ENCODE results near the gene IGSF9.

IGSF9 gene, protein sequence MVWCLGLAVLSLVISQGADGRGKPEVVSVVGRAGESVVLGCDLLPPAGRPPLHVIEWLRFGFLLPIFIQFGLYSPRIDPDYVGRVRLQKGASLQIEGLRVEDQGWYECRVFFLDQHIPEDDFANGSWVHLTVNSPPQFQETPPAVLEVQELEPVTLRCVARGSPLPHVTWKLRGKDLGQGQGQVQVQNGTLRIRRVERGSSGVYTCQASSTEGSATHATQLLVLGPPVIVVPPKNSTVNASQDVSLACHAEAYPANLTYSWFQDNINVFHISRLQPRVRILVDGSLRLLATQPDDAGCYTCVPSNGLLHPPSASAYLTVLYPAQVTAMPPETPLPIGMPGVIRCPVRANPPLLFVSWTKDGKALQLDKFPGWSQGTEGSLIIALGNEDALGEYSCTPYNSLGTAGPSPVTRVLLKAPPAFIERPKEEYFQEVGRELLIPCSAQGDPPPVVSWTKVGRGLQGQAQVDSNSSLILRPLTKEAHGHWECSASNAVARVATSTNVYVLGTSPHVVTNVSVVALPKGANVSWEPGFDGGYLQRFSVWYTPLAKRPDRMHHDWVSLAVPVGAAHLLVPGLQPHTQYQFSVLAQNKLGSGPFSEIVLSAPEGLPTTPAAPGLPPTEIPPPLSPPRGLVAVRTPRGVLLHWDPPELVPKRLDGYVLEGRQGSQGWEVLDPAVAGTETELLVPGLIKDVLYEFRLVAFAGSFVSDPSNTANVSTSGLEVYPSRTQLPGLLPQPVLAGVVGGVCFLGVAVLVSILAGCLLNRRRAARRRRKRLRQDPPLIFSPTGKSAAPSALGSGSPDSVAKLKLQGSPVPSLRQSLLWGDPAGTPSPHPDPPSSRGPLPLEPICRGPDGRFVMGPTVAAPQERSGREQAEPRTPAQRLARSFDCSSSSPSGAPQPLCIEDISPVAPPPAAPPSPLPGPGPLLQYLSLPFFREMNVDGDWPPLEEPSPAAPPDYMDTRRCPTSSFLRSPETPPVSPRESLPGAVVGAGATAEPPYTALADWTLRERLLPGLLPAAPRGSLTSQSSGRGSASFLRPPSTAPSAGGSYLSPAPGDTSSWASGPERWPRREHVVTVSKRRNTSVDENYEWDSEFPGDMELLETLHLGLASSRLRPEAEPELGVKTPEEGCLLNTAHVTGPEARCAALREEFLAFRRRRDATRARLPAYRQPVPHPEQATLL

DNA sequence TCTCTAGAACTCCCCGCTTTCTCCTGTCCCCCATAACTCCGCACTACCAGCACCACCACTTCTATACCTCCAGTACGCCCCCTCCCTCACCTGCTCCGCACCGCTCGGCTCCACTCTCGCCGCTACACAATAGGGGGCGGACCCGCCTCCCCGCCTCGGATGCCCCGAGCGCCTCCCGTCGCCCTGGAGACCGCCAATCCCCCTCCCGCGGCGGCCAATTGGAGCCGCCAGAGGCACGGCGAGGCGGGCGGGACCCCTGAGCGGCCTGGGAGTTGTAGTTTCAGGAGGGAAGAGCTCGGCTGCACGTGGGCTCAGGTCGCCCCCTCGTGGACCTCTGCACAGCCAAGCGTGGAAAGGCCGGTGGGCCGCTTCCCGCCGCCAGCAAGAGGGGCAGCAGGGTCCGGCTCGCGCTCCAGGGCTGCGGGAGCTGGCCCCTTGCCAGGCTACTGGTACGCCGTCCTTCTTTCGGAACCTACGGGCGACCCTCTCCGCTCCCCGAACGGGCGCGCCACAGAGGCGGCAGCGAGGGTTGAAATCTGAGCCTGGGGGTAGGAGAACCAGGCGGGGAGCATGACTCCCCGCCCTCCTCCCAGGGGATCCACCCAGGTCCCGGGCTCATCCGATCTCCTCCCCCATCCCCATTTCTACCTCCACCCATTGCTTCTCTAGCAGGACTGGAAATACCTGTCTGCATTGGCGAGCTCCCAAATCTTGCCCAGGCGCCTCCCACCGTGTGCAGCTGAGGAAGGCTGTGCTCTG is at the start of gene IGSF9:
TSS of gene IGSF9 (minus strand) at position 131 of the 759 bp plus-strand sequence. CDS start 2,159 bp downstream, outside the sequence.
- peak; percentile 73 for DNase-seq (ENCODE audit: low spot score)

DNA sequence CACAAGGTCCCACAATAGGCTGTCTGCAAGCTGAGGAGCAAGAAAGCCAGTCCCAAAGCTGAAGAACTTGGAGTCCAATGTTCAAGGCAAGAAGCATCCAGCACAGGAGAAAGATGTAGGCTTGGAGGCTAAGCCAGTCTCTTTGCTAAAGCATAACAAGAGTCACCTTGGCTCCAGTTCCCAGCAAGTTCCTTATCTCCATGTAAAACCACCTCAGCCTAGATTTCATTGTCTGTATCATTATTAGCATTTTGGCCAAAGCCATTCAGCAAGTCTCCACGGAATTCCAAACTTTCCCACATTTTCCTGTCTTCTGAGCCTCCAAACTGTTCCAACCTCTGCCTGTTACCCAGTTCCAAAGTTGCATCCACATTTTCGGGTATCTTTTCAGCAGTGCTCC is 49.5 kb upstream of the IGSF9 start:
- DNase-seq (ENCODE audit: low spot score), result no peak

DNA sequence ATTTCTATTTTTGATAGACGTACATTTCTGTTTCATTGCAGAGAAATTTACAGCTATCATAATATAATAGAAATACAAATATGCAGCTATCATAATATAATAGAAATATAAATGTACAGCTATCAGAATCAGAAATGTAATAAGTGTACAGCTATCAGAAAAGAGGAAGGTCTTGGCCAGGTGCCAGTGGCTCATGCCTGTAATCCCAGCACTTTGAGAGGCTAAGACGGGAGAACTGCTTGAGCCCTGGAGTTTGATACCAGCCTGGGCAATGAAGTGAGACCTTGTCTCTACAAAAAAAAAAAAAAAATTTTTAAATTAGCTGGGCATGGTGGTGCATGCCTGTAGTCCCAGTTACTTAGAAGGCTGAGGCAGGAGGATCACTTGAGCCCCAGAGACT is 48.5 kb upstream of the IGSF9 start:
- no peak for DNase-seq (ENCODE audit: low spot score)

DNA sequence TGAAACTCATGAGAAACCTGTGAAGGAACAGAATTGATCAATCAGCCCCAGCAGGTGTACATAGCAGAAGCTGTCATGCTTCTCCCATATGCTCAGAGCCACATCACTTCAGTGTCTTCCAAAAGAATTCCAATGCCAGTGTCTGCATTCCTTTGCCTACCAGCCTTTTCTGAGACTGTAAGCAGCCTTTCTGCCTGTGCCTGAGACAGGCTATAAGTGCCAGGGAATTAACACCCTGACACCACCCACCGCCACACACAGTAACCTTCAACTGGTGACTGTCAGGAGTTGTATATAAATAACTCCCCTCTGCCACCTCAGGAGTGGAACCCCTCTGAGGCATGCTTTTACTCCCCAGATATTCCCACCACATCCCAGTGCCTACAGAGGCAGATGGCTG is 46.7 kb upstream of the IGSF9 start:
- no peak for DNase-seq (ENCODE audit: low spot score)

DNA sequence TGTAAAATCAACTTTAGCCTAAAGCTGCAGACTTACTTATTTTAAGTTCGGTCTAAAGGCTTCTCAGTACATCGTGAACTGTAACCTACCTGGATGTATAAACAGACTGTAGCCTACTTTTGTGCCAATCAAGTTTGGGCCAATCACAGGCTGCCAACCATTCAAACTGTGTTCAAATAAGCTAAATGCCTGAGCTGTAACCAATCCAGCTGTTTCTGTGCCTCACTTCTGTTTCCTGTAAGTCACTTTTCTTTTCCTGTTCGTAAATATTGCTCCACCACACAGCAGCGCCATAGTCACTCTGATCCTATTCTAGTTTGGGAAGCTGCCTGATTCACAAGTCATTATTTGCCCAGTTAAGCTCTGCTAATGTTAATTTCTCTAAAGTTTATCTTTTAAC is 46.1 kb upstream of the IGSF9 start:
- no peak for DNase-seq (ENCODE audit: low spot score)

DNA sequence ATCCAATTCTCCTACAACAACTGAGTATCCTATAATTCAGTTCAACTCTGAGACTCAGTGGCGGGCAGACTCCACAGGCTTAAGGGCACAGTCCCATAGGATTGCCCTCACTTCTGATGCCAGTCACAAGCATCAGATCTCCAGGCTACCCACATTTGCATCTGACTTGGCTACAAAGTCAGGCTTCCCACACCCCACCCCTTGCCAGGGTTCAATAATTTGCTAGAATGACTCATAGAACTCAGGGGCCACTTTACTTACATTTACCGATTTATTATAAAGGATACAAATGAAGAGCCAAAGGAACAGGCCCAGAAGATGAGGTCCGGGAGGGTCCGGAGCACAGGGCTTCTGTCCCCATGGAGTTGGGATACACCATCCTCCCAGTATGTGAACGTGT is 44.6 kb upstream of the IGSF9 start:
- no peak for DNase-seq (ENCODE audit: low spot score)

DNA sequence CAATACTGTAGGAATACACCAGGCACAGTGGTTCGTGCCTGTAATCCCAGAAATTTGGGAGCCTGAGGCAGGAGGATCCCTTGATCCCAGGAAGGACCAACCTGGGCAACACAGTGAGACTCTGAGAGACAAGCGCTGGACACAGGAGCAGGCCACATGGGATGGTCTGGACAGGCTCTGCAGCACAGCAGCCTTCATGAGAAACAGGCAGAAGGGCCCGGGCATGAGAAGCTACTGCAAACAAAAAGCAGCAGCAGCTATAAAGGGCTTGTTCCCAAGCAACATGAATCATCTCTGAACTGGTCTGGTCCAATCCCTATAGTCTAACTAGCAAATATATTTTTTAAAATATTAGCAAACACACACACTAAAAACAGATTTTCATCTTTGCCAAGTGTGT is 44.2 kb upstream of the IGSF9 start:
- DNase-seq (ENCODE audit: low spot score), result no peak

DNA sequence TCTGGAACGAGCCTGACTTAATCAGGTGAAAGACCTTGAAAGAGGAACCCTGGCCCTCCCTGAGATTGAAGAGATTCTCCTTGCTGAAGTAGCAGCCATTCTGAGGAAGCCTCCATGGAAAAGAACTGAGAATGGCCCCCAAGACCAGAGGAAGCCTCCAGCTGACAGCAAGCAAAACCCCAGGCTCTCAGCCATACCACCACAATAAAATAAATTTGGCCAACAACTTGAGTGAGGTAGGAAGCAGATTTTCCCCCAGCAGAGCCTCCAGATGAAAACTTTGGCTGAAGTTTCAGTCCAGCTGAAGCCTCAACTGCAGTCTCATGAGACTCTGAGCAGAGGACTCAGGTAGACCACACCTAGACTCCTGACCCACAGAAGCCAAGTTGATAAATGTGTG is 42.6 kb upstream of the IGSF9 start:
- DNase-seq (ENCODE audit: low spot score), result no peak

DNA sequence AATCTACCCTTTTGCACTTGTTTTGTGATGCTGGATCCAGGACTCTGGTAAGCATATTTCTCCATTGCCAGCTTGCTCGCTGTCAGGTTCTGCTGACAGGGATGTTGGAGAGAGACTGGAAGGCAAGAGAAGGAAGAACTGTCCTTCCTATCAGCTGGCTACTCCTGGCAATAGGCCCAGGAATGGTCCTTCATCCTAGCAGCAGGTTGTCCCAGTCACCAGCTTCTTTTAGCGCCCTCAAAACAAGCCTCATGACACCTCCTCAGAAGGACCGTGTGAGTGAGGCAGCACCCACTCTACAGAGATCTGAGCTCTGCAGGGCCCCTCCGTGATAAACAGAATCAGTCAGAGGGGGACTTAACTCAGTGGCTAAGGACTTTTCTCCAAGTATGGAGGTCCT is 41.8 kb upstream of the IGSF9 start:
- no peak for DNase-seq (ENCODE audit: low spot score)

DNA sequence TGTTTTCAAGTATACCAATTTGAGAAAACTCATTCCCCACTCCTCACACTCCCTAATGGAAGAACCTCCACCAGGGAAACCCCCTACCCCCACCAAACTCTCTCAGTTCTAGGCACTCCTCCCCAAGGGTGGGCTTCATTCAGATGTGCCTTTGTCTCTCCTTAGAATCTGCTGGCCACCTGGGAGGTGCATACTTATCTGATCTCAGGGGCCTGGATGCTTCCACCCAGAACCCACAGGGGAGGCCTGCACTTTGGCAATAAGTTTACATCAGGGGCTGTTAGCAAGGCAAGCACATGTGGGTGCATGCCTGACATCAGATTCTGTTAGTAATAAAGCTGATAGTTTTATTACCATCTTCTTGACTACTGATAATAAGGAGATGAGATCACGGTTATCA is 41.1 kb upstream of the IGSF9 start:
- no peak for DNase-seq (ENCODE audit: low spot score)

DNA sequence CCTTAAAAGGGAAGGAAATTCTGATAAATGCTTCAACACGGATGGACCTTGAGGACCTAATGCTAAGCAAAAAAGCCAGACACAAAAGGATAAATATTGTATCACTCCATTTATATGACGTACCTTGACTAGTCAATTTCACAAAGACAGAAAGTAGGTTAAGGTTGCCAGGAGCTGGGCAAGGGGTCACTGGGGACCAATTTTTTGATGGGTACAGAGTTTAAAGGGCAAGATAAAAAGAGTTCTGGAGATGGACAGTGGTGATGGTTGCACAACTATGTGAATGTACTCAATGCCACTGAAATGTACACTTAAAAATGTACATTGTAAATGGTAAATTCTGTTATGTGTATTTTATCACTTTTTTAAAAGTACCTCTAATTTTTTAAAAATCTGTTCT is 40.7 kb upstream of the IGSF9 start:
- no peak for DNase-seq (ENCODE audit: low spot score)

DNA sequence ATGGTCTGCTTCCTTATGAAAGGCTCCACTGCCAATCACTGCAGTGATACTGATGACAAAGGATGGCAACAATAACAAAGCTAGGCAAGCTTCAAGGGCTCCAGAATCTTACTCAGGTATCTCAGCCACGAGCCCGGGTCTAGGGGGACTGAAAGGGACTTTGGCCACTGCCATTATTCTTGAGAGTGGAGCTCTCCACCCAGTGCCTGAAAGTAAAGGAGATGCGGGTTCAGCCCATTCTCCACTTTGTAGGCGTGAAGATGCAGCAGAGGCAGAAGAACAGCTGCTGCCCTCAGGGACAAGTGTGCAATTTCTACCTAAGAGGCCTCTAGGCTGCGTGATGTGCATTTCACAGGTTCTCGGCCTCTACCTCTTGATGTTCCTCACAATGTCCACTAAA is 40.1 kb upstream of the IGSF9 start:
- DNase-seq (ENCODE audit: low spot score), result no peak

DNA sequence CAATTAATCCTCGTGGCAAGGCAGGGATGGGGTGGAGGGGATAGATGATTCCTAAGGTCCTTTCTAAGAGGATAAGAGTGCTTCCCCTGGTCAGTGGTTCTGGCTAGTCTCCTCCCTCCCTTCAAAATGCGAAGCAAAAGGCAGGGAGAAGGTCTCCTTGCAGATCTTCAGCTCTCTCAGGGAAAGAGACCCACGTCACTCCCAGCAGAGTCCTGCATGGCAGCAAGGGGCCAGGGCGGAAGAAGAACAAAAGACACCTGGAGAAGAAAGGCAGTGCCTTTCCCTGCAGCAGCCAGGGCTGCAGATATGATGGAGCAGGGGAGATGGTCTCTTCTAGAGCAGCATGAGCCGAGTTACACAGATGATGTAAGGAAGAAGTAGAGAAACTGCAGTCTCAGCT is 38.3 kb upstream of the IGSF9 start:
- no peak for DNase-seq (ENCODE audit: low spot score)

DNA sequence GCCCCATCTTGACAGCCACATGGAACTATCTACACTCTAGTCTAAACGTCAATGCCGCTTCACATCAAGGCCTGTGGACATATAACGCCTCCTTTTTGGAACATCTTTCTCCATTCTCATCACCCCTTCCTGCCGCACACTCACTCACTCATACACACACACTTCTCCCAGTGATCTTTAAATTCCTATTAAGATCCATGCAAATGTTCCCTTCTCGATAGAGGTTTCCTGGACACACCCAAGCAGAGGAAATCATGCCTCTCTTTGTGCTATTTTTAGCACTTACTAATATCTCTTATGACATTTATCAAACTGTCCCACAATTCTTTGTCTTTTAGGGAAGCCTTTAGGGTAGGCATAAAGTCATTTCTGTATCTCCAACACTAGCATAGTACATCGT is 36.9 kb upstream of the IGSF9 start:
- DNase-seq (ENCODE audit: low spot score), result no peak

DNA sequence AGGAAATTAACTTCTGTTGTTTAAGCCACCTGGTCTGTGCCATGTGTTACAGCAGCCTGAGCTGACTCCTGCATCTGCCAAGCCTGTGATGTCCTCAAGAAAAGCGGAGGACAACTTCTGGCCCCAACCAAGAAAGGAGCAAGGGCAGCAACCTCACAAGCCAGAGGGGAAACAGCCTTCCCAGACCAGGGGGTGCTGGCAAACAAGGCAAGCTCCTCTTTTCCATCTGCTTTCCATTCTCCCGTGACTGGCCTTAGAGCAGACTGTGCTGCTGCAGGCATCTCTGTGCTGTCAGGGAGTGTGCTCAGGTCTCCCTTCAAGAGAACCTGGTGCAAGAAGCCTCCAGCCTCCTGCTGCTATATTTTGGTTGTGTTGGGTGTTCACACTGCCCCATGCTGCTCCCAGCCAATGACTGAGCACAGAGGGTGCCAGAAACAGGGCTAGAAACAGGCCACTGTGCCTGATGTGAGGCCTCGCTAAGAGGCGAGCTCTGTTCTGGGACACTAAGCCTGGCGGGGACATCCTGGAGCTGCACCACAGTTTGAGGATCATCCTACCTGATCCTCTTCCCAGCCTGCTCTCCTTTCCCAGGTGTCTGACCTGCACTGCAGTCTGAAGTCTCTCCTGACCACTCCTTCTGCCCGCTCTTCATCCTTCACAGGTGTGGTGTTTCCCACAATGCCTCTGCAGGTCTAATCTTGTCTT is 36.1 kb upstream of the IGSF9 start:
- DNase-seq (ENCODE audit: low spot score), result no peak

DNA sequence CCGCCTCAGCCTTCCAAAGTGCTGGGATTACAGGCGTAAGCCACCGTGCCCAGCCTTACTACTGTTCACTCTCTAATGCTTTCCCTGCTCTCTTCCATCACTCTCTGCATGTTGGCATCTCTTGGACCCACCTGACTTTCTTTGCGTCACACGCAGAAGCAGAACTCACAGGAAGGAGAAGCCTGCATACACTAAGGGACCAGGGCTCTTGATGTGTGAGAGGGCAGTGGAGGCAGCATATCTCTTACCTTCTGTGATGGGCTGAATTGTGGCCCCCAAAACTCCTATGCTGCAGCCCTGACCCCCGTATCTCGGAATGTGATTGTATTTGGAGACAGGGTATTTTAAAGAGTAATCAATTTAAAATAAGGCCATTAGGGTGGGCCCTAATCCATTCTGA is 35.4 kb upstream of the IGSF9 start:
- DNase-seq (ENCODE audit: low spot score), result no peak

DNA sequence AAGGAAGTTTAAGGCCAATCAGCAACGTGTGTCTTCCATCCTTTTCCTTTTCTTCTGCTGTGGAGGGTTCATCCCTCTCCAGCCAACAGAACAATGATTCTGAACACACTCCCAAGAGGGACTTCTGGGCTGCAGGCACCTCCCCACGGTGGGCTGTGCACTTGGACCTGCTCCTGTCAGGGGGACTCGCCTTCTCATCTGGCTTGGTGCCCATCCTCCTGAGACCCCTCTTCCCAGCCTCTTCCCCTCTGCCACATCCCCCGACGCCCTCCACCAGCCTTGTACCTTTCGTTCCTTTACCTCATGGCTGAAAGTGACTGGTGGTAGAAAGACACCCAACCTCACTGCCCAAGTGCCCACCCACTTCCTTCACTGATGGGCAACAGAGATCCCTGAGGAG is 34.7 kb upstream of the IGSF9 start:
- no peak for DNase-seq (ENCODE audit: low spot score)

DNA sequence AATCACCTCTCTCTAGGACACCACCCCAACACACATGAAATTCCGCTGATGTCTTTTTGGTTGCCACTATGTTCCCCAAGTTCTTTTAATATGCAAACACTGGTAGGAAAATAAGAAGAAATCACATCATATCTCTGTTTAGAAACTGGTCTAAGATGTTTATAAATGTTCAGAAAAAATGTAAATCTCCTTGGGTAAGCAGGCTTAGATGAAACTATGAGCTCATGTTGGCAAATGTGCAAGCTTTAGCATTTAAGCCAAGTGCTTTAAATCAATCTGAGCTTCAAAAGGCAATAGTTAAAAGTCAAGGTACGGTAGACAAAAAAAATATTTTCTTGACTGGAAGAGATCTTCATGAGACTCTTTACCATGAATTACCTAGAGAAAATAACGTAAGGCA is 33.8 kb upstream of the IGSF9 start:
- DNase-seq (ENCODE audit: low spot score), result no peak

DNA sequence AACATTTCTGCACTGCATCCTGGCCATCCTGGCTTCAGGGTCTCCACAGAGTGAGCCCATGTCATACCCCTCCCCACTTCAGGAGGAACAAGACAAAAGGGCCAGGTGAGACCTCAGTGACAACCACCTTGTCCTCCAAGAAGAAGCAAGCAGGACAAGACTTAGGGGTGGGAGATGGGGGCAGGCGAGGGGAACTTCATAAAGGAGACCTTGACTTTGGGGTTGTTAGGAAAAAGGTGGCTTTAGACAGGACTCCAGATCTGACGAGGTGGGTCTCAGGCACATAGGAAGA is 32.6 kb upstream of the IGSF9 start:
- no peak for DNase-seq (ENCODE audit: low spot score)

DNA sequence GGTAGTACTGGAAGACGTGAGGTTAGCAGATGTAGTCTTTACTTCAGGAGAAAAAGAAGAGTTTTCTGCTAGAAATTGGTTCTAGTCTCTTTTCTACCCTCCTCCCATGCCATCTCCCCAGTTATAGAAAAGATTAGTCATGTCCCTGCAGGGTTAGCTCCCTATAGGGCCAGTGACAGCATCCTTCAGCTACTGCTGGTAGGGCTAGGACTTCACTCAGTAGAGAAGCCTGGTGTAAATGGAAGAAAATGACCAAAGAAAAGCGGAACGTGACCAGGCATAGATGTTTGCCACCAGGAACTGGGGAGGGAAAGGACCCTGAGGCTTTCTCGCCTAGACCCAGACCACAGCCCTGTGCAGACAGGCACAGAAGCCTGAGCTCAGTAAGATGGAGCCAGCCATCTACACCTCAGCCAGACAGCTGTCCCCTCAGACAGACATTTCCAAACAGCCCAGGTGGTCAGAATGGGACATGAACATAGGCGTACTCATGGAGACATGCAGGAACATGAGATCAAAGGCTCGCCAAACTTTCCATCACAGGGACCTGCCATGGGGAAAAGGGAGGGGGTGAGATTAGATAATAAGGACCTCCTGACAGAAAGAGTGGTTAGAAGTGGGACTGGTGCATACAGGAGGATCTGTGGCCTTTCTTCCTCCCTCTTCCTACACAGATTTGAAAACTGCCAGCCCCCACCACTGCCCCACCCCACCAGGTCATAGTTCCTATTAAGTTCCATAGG is 32.1 kb upstream of the IGSF9 start:
- DNase-seq (ENCODE audit: low spot score), result no peak
